ENCODE measurements around the gene PRLR. TPM values are rescaled to one million over a fixed set of nuclear protein-coding genes. Genes with fewer than 3 reads are reported as not detected.

Gene PRLR
- total and polyA plus RNA-seq, 2 of the 13 experiments (the other 11 are each of a cell fraction or from before 2014, with no cell fraction given), result 12.2 to 13.3 TPM

- peak; percentile 61; the same call in 1 of the 2 replicates for TF ChIP-seq PITX1 (CRISPR knock-in tag; IDR thresholded peaks at IDR 0.05)
- TF ChIP-seq TARDBP (CRISPR knock-in tag; IDR thresholded peaks at IDR 0.05), result peak; percentile 73
- TF ChIP-seq ZNF782 (CRISPR knock-in tag; IDR thresholded peaks at IDR 0.05; ENCODE audit: borderline replicate concordance), result peak; percentile 47; the same call in 1 of the 2 replicates
- 0 out of 2 replicates have a peak, but pooled peaks have one; percentile 17 for TF ChIP-seq ERF (CRISPR knock-in tag; IDR thresholded peaks at IDR 0.05)
- TF ChIP-seq MTA3 (CRISPR knock-in tag; IDR thresholded peaks at IDR 0.05), result no peak
- peak; percentile 91 for TF ChIP-seq MAX (IDR thresholded peaks at IDR 0.05)
- peak; percentile 34; the same call in 1 of the 2 replicates for TF ChIP-seq RAD51 (IDR thresholded peaks at IDR 0.05; ENCODE audit: borderline replicate concordance)
- TF ChIP-seq ZNF788 (CRISPR knock-in tag; IDR thresholded peaks at IDR 0.05; ENCODE audit: borderline replicate concordance), result peak; percentile 36; the same call in 1 of the 2 replicates
- TF ChIP-seq HOXA3 (CRISPR knock-in tag; IDR thresholded peaks at IDR 0.05), result peak; percentile 21; the same call in 1 of the 2 replicates
- peak; percentile 19 for TF ChIP-seq ZNF883 (CRISPR knock-in tag; IDR thresholded peaks at IDR 0.05; ENCODE audit: not compliant biosample characterization)
- TF ChIP-seq TEAD3 (CRISPR knock-in tag; optimal IDR thresholded peaks at IDR 0.05; ENCODE audit: borderline replicate concordance), result peak; percentile 90
- no peak for TF ChIP-seq ZNF766 (CRISPR knock-in tag; IDR thresholded peaks at IDR 0.05; ENCODE audit: borderline replicate concordance)
- TF ChIP-seq NFAT5 (CRISPR knock-in tag; IDR thresholded peaks at IDR 0.05), result no peak
- no peak for TF ChIP-seq MED8 (CRISPR knock-in tag; IDR thresholded peaks at IDR 0.05; ENCODE audit: insufficient replicate concordance)
- no peak for TF ChIP-seq AFF4 (CRISPR knock-in tag; IDR thresholded peaks at IDR 0.05)
- peak; percentile 70 for TF ChIP-seq USF2 (IDR thresholded peaks at IDR 0.05; ENCODE audit: low read depth, low read length)
- TF ChIP-seq USF2 (CRISPR knock-in tag; IDR thresholded peaks at IDR 0.05; ENCODE audit: borderline replicate concordance), result peak; percentile 92; the same call in 1 of the 2 replicates
These were observed 35.4 kb downstream of the PRLR start (continued) for GRCh38 chr5:35194635-35195471.
